ENCODE measurements around the gene GSK3B.

GSK3B gene

DNA sequence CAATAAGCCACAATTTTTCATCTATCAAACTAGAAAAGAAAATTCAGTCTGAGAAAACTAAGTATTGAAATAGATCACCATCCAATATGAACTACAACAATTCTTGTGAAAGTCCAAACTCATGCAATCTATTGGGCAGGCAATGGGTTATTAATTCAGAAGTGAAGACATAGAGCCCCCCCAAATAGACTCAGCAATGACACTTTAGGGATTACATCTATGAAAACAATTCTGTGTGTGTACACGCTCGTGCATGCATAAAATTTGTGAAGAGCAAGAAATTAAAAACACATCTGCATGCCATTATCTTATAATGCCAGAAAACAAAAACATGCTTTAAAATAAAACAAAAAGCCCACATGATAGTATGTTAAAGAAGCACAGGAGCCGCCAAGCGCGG, 161.0 kb downstream of the GSK3B start:
- peaks cover 0 to 13% (median 2%) of the 10 kb centered on the region in 5 donors for H3K4me1 ChIP-seq (ENCODE audit: control insufficient read depth in 5 of 5, insufficient read depth in 5 of 5, low read length in 5 of 5)
- H3K9me3 ChIP-seq (ENCODE audit: control insufficient read depth in 5 of 5, low read length in 5 of 5): no peaks in the 10 kb centered on the region
- H3K9ac ChIP-seq (ENCODE audit: low read length in 5 of 5): no peak overlapping the region
- no peak overlapping the region for H3K4me3 ChIP-seq (ENCODE audit: low read depth in 1 of 5, low read length in 5 of 5)
- H3K27ac ChIP-seq (ENCODE audit: low read depth, low read length): no peak overlapping the region
- no peaks in the 10 kb centered on the region for H3K36me3 ChIP-seq (ENCODE audit: control insufficient read depth in 5 of 5, insufficient read depth in 5 of 5, low read length in 5 of 5)
- no peaks in the 10 kb centered on the region for H3K27me3 ChIP-seq (ENCODE audit: control insufficient read depth in 5 of 5, insufficient read depth in 4 of 5, low read length in 5 of 5)

DNA sequence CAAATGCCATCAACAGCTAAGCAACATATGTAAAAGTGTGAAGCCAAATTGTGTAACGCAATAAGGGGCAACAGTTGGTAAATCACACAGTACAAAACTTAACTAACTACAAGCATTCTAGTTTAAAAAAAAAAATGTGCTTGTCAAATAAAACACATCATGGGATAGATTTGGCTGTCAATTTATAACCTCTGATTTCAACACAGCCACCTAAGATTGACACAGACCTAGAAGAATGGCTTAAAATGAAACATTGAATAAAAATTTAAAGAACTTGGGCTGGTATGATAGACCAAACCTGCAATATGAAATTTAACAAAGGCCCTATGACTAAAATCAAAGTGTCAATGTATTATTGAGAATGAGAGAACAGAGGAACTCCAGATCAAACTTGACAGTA, 164.0 kb downstream of the GSK3B start:
- H3K27ac ChIP-seq (ENCODE audit: low read depth, low read length): no peak overlapping the region
- peaks cover 0 to 11% (median 2%) of the 10 kb centered on the region in 5 donors for H3K4me1 ChIP-seq (ENCODE audit: control insufficient read depth in 5 of 5, insufficient read depth in 5 of 5, low read length in 5 of 5)
- no peak overlapping the region for H3K9ac ChIP-seq (ENCODE audit: low read length in 5 of 5)
- H3K27me3 ChIP-seq (ENCODE audit: control insufficient read depth in 5 of 5, insufficient read depth in 4 of 5, low read length in 5 of 5): no peaks in the 10 kb centered on the region
- no peak overlapping the region for H3K4me3 ChIP-seq (ENCODE audit: low read depth in 1 of 5, low read length in 5 of 5)
- H3K36me3 ChIP-seq (ENCODE audit: control insufficient read depth in 5 of 5, insufficient read depth in 5 of 5, low read length in 5 of 5): no peaks in the 10 kb centered on the region
- H3K9me3 ChIP-seq (ENCODE audit: control insufficient read depth in 5 of 5, low read length in 5 of 5): no peaks in the 10 kb centered on the region

DNA sequence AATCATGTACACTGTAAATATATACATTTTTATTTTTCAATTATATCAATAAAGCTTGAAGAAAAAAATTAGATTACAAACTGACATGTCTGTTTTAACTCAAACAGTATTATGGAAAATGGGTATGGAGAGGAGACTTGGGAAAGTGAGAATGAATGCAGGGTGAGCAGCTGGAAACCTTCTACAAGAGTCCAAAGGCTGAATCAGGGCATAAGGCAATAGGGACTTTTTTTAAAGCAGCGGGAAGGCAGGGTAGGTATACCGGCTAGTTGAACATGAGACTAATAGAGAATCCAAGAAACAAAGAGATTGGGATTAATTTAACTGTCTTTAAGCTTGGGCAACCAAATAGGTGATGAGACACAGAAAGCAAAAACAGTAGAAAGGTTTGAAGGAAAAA, 167.1 kb downstream of the GSK3B start:
- no peaks in the 10 kb centered on the region for H3K27me3 ChIP-seq (ENCODE audit: control insufficient read depth in 5 of 5, insufficient read depth in 4 of 5, low read length in 5 of 5)
- H3K27ac ChIP-seq (ENCODE audit: low read depth, low read length): no peak overlapping the region
- no peaks in the 10 kb centered on the region for H3K36me3 ChIP-seq (ENCODE audit: control insufficient read depth in 5 of 5, insufficient read depth in 5 of 5, low read length in 5 of 5)
- peaks cover 0 to 11% (median 2%) of the 10 kb centered on the region in 5 donors for H3K4me1 ChIP-seq (ENCODE audit: control insufficient read depth in 5 of 5, insufficient read depth in 5 of 5, low read length in 5 of 5)
- H3K9ac ChIP-seq (ENCODE audit: low read length in 5 of 5): no peak overlapping the region
- H3K4me3 ChIP-seq (ENCODE audit: low read depth in 1 of 5, low read length in 5 of 5): no peak overlapping the region
- H3K9me3 ChIP-seq (ENCODE audit: control insufficient read depth in 5 of 5, low read length in 5 of 5): no peaks in the 10 kb centered on the region

DNA sequence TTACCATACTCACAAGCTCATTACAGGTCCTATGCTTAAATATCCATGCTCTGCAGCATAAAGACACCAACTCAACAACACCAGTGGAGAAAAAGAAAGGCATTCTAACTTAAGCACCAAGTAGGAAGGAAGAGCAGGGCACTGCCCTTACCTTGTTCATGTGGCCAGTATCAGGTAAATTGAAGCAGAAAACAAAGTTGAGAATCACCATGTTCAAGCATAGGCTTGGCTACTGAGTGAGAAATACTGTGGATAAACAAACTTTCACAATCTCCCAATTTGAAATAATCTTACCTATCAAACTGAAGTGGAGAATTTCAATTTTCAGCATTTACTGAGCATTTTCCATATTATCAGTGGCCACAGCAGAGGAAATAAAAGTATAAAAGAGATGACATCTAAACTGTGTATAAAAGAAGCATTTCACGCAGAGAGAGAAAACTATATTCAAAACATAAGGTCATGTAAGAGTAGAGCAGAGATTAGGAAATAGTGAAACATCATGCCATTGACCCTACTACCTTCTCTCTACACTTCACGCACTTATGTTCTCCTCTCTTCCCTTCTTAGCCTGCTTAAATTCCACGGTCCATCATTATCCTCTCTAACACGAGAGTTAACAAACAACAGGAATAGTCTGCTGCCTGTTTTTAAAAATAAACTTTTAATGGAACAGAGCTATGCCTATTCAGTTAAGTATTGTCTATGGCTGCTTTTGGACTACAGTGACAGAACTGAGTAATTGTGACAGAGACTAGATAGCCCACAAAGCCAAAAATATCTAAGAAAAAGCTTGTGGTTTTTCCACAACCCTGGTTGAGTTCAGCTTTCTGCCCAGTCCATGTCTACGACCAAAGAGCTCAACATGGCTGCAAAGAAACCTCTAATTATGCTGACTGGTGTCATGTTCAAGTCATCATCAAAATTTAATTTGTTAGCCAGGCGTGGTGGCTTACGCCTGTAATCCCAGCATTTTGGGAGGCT, 169.8 kb downstream of the GSK3B start:
- peaks cover 0 to 3% (median 0%) of the 10 kb centered on the region in 5 donors for H3K9me3 ChIP-seq (ENCODE audit: control insufficient read depth in 5 of 5, low read length in 5 of 5)
- H3K4me1 ChIP-seq (ENCODE audit: control insufficient read depth in 5 of 5, insufficient read depth in 5 of 5, low read length in 5 of 5): peaks cover 0 to 2% (median 0%) of the 10 kb centered on the region in 5 donors
- no peaks in the 10 kb centered on the region for H3K27me3 ChIP-seq (ENCODE audit: control insufficient read depth in 5 of 5, insufficient read depth in 4 of 5, low read length in 5 of 5)
- H3K27ac ChIP-seq (ENCODE audit: low read depth, low read length): no peak overlapping the region
- H3K4me3 ChIP-seq (ENCODE audit: low read depth in 1 of 5, low read length in 5 of 5): no peak overlapping the region
- peaks cover 0 to 4% (median 0%) of the 10 kb centered on the region in 5 donors for H3K36me3 ChIP-seq (ENCODE audit: control insufficient read depth in 5 of 5, insufficient read depth in 5 of 5, low read length in 5 of 5)
- H3K9ac ChIP-seq (ENCODE audit: low read length in 5 of 5): no peak overlapping the region

DNA sequence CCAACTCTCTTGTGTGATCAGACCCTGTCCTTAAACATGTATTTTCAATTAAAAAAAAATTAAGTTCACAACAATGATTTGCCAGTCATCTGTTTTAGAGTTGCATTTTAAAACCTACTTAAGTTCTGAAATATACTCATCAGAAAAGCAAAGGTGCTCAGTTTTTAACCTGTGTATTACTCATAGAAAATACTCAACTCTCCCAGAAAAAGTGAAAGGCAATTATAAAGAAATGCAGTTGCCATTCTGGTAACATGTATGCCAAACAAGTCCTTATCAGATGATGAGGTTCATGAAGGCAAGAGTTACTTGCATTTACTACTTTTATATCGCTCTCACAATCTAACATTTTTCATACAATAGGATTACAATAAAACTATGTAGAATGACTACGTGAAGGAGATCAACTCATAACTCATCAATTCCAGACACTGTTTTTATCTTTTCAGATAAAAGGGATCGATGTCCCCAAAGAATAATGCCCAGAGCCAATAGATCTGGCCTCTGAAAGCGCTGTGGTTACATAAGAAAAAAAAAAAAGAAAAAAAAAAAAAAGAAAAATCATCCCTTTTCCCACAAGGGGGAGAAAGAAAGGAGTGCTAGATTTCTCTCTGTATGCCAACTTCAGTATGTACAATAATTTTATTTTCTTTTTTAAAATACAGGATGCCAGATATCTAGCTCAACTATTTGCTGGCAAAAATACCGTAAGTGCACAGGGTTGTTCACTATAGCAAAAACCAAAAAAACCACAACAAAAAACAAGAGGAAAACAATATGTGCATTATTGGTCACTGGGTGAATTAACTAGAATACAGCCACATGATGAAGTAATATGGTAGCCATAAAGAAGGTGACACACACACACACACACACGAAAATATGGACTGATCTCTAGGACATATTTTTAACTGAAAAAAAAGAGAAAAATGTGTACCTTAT, 175.0 kb downstream of the GSK3B start:
- Histone ChIP-seq H3K27me3 (ENCODE audit: control insufficient read depth in 5 of 5, insufficient read depth in 4 of 5, low read length in 5 of 5) (no peaks in the 10 kb centered on the region), H3K4me3 (ENCODE audit: low read depth in 1 of 5, low read length in 5 of 5) (no peak overlapping the region), H3K9ac (ENCODE audit: low read length in 5 of 5) (no peak overlapping the region), H3K27ac (ENCODE audit: low read depth, low read length) (no peak overlapping the region), H3K4me1 (ENCODE audit: control insufficient read depth in 5 of 5, insufficient read depth in 5 of 5, low read length in 5 of 5) (peaks cover 0 to 5% (median 0%) of the 10 kb centered on the region in 5 donors), H3K36me3 (ENCODE audit: control insufficient read depth in 5 of 5, insufficient read depth in 5 of 5, low read length in 5 of 5) (peaks cover 0 to 10% (median 6%) of the 10 kb centered on the region in 5 donors), H3K9me3 (ENCODE audit: control insufficient read depth in 5 of 5, low read length in 5 of 5) (peaks cover 0 to 3% (median 0%) of the 10 kb centered on the region in 5 donors)

DNA sequence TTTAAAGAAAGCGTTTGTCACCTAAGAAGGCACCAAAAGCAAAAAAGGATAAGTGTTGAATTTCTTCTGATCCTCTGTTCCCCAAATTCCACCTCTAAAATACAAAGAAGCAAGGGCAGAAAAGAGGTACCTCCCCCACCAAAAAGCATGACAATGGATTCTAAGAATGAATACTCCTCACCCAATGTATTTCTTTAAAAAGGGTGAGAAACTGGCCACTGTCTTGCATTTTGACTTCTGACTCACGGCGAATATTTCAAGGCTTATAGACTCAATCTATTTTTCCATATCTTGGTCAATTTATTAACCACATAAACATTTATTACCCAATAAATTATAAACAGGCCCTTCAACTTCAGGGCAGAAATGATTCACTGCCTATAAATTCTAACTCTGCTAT, 181.2 kb downstream of the GSK3B start:
- H3K4me1 ChIP-seq (ENCODE audit: control insufficient read depth in 5 of 5, insufficient read depth in 5 of 5, low read length in 5 of 5): peaks cover 0 to 4% (median 0%) of the 10 kb centered on the region in 5 donors
- H3K27me3 ChIP-seq (ENCODE audit: control insufficient read depth in 5 of 5, insufficient read depth in 4 of 5, low read length in 5 of 5): no peaks in the 10 kb centered on the region
- H3K36me3 ChIP-seq (ENCODE audit: control insufficient read depth in 5 of 5, insufficient read depth in 5 of 5, low read length in 5 of 5): peaks cover 17 to 29% (median 25%) of the 10 kb centered on the region in 5 donors
- H3K27ac ChIP-seq (ENCODE audit: low read depth, low read length): no peak overlapping the region
- no peaks in the 10 kb centered on the region for H3K9me3 ChIP-seq (ENCODE audit: control insufficient read depth in 5 of 5, low read length in 5 of 5)
- H3K9ac ChIP-seq (ENCODE audit: low read length in 5 of 5): no peak overlapping the region
- H3K4me3 ChIP-seq (ENCODE audit: low read depth in 1 of 5, low read length in 5 of 5): no peak overlapping the region

DNA sequence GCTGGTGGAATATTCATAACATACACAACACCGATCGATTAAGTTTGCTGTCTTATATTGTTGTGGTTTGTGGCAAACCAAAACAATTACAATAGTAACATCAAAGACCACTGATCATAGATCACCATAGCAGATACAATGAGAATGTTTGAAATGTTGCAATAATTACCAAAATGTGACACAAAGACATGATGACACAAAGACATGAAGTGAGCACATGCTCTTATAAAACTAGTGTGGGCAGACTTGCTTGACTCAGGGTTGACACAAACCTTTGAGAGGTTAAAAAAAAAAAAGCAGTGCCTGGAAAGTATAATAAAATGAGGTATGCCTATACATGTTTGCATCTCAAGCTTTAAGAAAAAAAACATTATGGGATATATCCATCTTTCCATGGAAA, 182.0 kb downstream of the GSK3B start:
- H3K27me3 ChIP-seq (ENCODE audit: control insufficient read depth in 5 of 5, insufficient read depth in 4 of 5, low read length in 5 of 5): no peaks in the 10 kb centered on the region
- H3K4me3 ChIP-seq (ENCODE audit: low read depth in 1 of 5, low read length in 5 of 5): no peak overlapping the region
- no peak overlapping the region for H3K9ac ChIP-seq (ENCODE audit: low read length in 5 of 5)
- no peak overlapping the region for H3K27ac ChIP-seq (ENCODE audit: low read depth, low read length)
- H3K4me1 ChIP-seq (ENCODE audit: control insufficient read depth in 5 of 5, insufficient read depth in 5 of 5, low read length in 5 of 5): peaks cover 0 to 4% (median 0%) of the 10 kb centered on the region in 5 donors
- peaks cover 17 to 29% (median 25%) of the 10 kb centered on the region in 5 donors for H3K36me3 ChIP-seq (ENCODE audit: control insufficient read depth in 5 of 5, insufficient read depth in 5 of 5, low read length in 5 of 5)
- no peaks in the 10 kb centered on the region for H3K9me3 ChIP-seq (ENCODE audit: control insufficient read depth in 5 of 5, low read length in 5 of 5)

DNA sequence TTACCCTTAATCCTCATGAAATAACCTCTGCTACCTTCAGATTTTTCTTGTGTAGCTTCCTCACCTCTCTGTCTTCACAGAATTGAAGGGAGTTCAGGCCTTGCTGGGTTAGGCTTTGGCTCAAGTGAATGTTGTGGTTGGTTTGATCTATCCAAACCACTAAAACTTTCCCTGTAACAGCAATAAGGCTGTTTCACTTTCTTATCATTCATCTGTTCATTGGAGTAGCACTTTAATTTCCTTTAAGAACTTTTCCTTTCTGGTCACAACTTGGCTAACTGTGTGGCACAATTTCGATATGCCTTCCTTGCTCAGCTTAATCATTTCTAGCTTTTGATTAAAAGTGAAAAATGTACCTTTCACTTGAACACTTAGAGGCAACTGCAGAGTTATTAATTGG, 182.5 kb downstream of the GSK3B start:
- Histone ChIP-seq H3K4me1 (ENCODE audit: control insufficient read depth in 5 of 5, insufficient read depth in 5 of 5, low read length in 5 of 5) (peaks cover 0 to 4% (median 0%) of the 10 kb centered on the region in 5 donors), H3K9ac (ENCODE audit: low read length in 5 of 5) (no peak overlapping the region), H3K9me3 (ENCODE audit: control insufficient read depth in 5 of 5, low read length in 5 of 5) (no peaks in the 10 kb centered on the region), H3K27me3 (ENCODE audit: control insufficient read depth in 5 of 5, insufficient read depth in 4 of 5, low read length in 5 of 5) (no peaks in the 10 kb centered on the region), H3K4me3 (ENCODE audit: low read depth in 1 of 5, low read length in 5 of 5) (no peak overlapping the region), H3K36me3 (ENCODE audit: control insufficient read depth in 5 of 5, insufficient read depth in 5 of 5, low read length in 5 of 5) (peaks cover 17 to 29% (median 25%) of the 10 kb centered on the region in 5 donors), H3K27ac (ENCODE audit: low read depth, low read length) (no peak overlapping the region)

DNA sequence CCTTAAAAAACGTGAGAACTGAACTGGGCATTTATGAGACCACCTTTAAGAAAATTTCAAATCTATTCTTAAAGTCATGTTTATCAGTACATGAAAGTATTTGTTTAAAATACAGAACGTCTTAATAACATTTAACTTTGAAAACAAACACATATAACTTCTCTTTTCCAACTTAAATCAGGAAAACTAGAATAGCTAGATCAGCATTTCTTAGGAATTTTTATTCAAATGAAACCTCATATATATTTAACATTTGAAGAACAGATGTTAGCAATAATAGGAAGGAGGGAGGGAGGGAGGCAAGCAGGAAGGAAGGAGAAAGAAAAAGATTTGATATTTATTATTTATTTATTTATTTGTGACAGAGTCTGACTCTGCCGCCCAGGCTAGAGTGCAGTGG, 192.2 kb downstream of the GSK3B start:
- Histone ChIP-seq H3K4me3 (ENCODE audit: low read depth in 1 of 5, low read length in 5 of 5) (no peak overlapping the region), H3K9ac (ENCODE audit: low read length in 5 of 5) (no peak overlapping the region), H3K36me3 (ENCODE audit: control insufficient read depth in 5 of 5, insufficient read depth in 5 of 5, low read length in 5 of 5) (peaks cover 3 to 24% (median 14%) of the 10 kb centered on the region in 5 donors), H3K27me3 (ENCODE audit: control insufficient read depth in 5 of 5, insufficient read depth in 4 of 5, low read length in 5 of 5) (no peaks in the 10 kb centered on the region), H3K27ac (ENCODE audit: low read depth, low read length) (no peak overlapping the region), H3K4me1 (ENCODE audit: control insufficient read depth in 5 of 5, insufficient read depth in 5 of 5, low read length in 5 of 5) (no peaks in the 10 kb centered on the region), H3K9me3 (ENCODE audit: control insufficient read depth in 5 of 5, low read length in 5 of 5) (no peaks in the 10 kb centered on the region)

All from subcutaneous abdominal adipose tissue (tissue), 5 donors.